ENCODE results near the gene CYB5RL. TPM values are rescaled to one million over a fixed set of nuclear protein-coding genes. Genes with fewer than 3 reads are reported as not detected.

The CYB5RL gene
- total RNA-seq, 1 donor from 2014 or later, result 8.8 TPM

DNA sequence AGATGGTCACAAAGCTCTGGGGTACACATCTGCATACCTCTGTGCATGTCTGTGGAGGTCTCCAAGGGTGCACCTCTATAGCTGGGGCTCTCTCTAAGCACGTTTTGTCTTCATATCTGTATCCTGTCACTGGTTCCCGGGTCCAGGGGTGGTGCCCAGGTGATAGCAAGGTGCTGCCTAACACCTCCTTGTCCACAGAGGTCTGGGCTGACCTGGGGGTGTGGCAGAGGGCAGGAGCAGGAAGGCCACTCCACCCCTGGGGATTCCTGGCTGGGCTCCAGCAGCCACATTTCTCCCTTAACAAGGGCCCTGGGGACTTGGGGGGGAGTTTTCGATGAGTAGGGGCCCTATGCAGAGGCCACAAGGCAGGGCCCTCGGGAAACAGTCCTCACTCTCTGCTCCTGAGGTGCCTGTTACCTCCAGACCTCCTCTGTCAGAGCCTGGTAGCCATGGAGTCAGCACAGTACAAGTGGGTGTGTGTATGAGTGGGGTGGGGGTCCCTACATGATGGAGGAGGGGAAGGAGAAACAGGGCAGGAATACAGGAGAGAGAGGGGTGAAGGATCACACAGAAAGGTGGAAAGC, 40.0 kb downstream of the CYB5RL start:
- peaks cover 5% of the 10 kb centered on the region for H3K4me1 ChIP-seq
- H3K27me3 ChIP-seq, result no peaks in the 10 kb centered on the region
- ATAC-seq, result no peak

DNA sequence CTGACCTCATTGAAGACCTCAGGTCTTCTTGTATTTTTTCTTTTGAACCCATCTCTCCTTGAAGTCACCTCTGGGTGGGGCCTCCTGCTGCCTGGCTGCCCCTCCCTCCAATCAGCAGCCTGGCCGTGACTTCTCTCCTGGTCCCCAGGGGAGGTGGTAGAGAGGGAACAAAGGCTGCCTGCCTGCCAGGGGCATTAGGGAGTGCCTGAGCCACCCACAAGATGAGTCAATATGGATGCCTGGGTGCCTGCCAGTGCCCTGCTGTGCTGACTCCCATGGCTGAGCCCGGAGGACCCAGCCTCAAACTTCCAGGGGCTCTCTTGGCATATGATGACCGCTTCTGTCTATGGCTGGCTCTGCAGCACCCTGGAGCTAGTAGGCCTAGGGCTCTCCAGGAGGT, 41.8 kb downstream of the CYB5RL start:
- intact Hi-C loops (cut with DNase I), result no loop called here
- no peak for ATAC-seq
- no peak overlapping the region for H3K27ac ChIP-seq

More for the DNA sequence above, 40.0 kb downstream of the CYB5RL start:
- Histone ChIP-seq H3K9me3 (no peaks in the 10 kb centered on the region), H3K27ac (no peak overlapping the region), H3K4me3 (no peak overlapping the region), H3K36me3 (no peaks in the 10 kb centered on the region)
- peak; percentile 56 for DNase-seq
- intact Hi-C loops (cut with DNase I), result no loop called here
- TF ChIP-seq, protein P1, sequence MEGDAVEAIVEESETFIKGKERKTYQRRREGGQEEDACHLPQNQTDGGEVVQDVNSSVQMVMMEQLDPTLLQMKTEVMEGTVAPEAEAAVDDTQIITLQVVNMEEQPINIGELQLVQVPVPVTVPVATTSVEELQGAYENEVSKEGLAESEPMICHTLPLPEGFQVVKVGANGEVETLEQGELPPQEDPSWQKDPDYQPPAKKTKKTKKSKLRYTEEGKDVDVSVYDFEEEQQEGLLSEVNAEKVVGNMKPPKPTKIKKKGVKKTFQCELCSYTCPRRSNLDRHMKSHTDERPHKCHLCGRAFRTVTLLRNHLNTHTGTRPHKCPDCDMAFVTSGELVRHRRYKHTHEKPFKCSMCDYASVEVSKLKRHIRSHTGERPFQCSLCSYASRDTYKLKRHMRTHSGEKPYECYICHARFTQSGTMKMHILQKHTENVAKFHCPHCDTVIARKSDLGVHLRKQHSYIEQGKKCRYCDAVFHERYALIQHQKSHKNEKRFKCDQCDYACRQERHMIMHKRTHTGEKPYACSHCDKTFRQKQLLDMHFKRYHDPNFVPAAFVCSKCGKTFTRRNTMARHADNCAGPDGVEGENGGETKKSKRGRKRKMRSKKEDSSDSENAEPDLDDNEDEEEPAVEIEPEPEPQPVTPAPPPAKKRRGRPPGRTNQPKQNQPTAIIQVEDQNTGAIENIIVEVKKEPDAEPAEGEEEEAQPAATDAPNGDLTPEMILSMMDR (IDR thresholded peaks at IDR 0.05), result no peak

DNA sequence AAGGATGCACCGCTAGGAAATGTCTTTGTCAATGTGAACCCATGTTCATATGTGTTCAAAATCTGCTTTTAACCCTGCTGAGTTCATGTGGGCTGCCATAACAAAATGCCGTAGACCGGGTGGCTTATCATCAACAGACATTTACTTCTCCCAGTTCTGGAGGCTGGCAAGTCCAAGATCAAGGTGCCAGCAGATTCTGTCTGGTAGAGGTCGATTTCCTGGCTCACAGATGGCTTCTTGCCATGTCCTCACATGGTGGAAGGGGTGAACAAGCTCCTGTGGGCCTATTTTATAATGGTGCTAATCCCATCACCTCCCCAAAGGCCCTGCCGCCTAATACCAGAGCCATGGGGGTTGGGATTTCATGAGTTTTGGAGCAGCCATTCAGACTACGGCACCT, 42.4 kb downstream of the CYB5RL start:
- TF ChIP-seq, protein P1 (IDR thresholded peaks at IDR 0.05), result no peak
- intact Hi-C loops (cut with DNase I), result no loop called here
- ATAC-seq (no peak), DNase-seq (no peak)
- Histone ChIP-seq H3K36me3 (no peaks in the 10 kb centered on the region), H3K4me3 (no peak overlapping the region), H3K27ac (no peak overlapping the region), H3K9me3 (no peaks in the 10 kb centered on the region), H3K27me3 (no peaks in the 10 kb centered on the region), H3K4me1 (peaks cover 15% of the 10 kb centered on the region)

More for the DNA sequence above, 41.8 kb downstream of the CYB5RL start:
- no peaks in the 10 kb centered on the region for H3K36me3 ChIP-seq
- H3K9me3 ChIP-seq, result no peaks in the 10 kb centered on the region
- no peaks in the 10 kb centered on the region for H3K27me3 ChIP-seq
- peaks cover 15% of the 10 kb centered on the region for H3K4me1 ChIP-seq
- no peak overlapping the region for H3K4me3 ChIP-seq
- peak; percentile 15 for DNase-seq
- TF ChIP-seq, protein P1 (IDR thresholded peaks at IDR 0.05), result no peak

DNA sequence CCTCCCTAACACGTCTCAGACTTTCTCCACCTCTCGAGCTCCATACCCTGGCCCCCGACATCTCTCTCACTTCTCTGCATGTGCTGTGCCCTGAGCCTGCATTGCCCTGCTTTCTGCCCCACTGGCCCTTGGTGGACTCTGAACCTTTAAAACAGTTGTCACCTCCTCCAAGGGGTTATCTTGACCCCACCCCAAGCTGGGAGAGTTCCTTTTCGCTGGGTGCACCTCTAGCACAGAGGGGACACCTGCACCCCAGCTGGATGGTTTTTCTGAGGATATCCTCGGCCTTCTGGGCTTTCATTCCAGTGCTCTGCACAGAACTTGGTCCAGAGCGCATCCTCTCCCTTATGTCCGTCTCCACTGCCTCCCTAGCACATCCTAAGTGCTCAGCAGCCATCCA, 42.8 kb downstream of the CYB5RL start:
- no peak for DNase-seq
- H3K4me3 ChIP-seq, result no peak overlapping the region
- H3K36me3 ChIP-seq, result no peaks in the 10 kb centered on the region
- H3K27ac ChIP-seq, result no peak overlapping the region
- intact Hi-C loops (cut with DNase I), result no loop called here
- no peaks in the 10 kb centered on the region for H3K27me3 ChIP-seq
- peaks cover 15% of the 10 kb centered on the region for H3K4me1 ChIP-seq
- TF ChIP-seq, protein P1 (IDR thresholded peaks at IDR 0.05), result no peak
- ATAC-seq, result no peak
- H3K9me3 ChIP-seq, result no peaks in the 10 kb centered on the region

DNA sequence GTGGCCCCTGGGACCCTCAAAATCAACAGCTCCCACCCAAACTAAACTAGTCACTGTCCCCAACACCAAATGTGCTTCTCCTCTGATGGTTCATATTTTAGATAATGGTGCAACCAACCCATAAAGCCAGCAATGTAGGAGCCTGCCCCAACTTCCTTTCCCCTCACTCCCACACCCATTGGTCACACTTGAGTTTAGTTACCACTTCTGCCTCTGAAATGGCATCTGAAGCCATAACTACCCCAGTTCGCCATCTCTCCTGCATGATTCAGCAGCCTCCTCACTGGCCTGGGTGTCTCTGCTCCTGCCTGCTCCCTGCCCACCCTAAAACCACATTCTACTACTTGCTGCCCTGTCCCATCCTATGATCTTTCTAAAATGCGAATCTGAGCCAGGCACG, 43.6 kb downstream of the CYB5RL start:
- intact Hi-C loops (cut with DNase I), result no loop called here

More for the DNA sequence above, 43.6 kb downstream of the CYB5RL start:
- TF ChIP-seq, protein P1 (IDR thresholded peaks at IDR 0.05), result no peak
- Histone ChIP-seq H3K4me1 (peaks cover 15% of the 10 kb centered on the region), H3K9me3 (no peaks in the 10 kb centered on the region), H3K27me3 (no peaks in the 10 kb centered on the region), H3K27ac (no peak overlapping the region), H3K36me3 (no peaks in the 10 kb centered on the region), H3K4me3 (no peak overlapping the region)
- DNase-seq, result no peak
- ATAC-seq, result no peak

Measured in upper lobe of right lung (tissue), 1 donor.